ENCODE measurements around the gene SLC6A19.

The SLC6A19 gene

DNA sequence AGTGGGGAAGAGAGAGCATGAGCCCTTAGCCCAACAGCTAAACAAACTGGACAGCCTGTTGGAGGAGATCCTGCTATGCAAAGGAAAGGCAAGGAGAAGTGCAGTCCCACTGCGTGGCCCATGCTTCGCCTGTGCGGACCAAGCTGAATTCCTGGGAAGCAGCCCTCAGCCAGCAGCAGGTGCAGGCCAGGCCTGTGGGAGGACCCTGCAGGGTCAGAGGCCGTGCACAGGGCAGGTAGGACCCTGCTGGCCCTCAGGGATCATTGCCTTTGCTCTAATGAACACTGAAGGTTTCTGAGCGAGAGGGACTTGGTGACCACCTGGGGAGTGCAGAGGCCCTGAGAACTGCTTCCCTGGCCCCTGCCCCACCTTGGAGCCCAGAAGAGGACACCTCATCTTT is 6.0 kb upstream of the SLC6A19 start:
- no peak for DNase-seq (ENCODE audit: low read depth, low spot score)

- DNase-seq (ENCODE audit: low read depth, low spot score): no peak
Observed at GRCh38 chr5:1195916-1196315, 5.5 kb upstream of the SLC6A19 start.

- DNase-seq (ENCODE audit: low read depth, low spot score): no peak
Observed at GRCh38 chr5:1196562-1196961, 4.8 kb upstream of the SLC6A19 start.

- no peak for DNase-seq (ENCODE audit: low read depth, low spot score)
Observed at GRCh38 chr5:1197876-1198666, 3.3 kb upstream of the SLC6A19 start.

GRCh38 chr5:1199340-1199648 is 2.1 kb upstream of the SLC6A19 start:
- no peak for DNase-seq (ENCODE audit: low read depth, low spot score)

GRCh38 chr5:1199649-1200494 is 1.5 kb upstream of the SLC6A19 start:
- no peak for DNase-seq (ENCODE audit: low read depth, low spot score)

DNA sequence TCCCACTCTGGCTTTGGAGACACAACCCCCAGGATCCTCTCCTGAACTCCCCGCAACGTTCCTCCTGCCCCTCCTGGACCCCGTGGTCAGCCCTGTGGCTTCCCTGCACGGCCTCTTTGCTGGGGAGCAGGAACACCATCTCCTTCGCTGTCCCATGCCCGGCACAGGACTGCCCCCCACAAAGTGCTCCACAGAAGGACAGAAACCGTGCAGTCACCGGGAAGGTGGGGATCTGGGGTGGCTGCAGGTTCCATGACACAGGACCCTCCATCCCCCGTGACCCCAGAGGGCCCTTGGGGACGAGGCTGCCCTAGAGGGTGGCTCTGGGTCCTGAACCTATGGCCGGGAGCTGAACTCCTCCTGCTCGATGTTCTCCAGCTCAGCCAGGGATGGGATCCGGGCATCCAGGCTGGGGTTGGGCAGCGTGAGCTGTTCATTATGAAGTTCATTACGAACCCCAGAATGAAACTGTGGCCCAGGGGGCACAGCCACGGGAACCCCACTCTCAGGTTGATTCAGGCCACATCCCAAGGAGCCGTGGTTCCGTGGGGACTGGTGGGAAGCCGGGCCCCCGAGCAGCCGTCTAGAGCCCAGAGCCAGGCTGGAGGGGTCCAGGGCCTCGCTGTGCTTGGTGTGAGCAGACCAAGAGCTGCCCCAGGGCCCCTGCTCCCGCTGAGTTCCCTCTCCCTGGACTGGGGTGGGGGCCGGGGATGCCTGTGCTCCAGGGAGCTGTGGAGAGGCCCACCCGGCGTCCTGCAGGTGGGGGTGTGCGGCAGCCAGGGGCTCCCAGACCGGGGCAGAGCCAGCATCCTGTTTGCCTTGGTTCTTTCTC is 684 bp upstream of the SLC6A19 start:
- DNase-seq (ENCODE audit: low read depth, low spot score): no peak

- DNase-seq (ENCODE audit: low read depth, low spot score): no peak
Observed at GRCh38 chr5:1202026-1202797, 817 bp downstream of the SLC6A19 start.

DNA sequence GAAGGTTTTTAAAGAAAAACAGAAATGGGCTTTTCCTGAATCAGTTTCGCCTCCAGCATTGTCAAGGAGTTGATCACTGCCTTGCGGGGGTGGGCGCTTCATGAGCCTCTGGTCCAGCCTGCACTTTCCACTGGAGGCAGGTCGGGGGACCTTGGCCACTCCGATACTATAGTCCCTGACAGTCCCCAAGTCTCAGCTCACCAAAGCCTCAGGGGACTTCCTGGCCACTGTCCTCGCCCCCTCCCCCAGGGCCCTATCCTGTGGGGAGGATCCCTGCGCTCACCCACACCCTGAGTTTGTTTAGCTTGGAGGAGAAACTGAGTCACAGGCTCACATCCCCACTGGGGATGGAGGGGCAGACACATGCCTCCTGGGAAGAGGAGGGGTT is 1.4 kb downstream of the SLC6A19 start:
- no peak for DNase-seq (ENCODE audit: low read depth, low spot score)

GRCh38 chr5:1203311-1203967 is 2.0 kb downstream of the SLC6A19 start:
- no peak for DNase-seq (ENCODE audit: low read depth, low spot score)

- no peak for DNase-seq (ENCODE audit: low read depth, low spot score)
Observed at GRCh38 chr5:1203968-1204692, 2.7 kb downstream of the SLC6A19 start.

- no peak for DNase-seq (ENCODE audit: low read depth, low spot score)
Observed at GRCh38 chr5:1204693-1205242, 3.4 kb downstream of the SLC6A19 start.

- DNase-seq (ENCODE audit: low read depth, low spot score): no peak
Observed at GRCh38 chr5:1205255-1206180, 4.1 kb downstream of the SLC6A19 start.

DNA sequence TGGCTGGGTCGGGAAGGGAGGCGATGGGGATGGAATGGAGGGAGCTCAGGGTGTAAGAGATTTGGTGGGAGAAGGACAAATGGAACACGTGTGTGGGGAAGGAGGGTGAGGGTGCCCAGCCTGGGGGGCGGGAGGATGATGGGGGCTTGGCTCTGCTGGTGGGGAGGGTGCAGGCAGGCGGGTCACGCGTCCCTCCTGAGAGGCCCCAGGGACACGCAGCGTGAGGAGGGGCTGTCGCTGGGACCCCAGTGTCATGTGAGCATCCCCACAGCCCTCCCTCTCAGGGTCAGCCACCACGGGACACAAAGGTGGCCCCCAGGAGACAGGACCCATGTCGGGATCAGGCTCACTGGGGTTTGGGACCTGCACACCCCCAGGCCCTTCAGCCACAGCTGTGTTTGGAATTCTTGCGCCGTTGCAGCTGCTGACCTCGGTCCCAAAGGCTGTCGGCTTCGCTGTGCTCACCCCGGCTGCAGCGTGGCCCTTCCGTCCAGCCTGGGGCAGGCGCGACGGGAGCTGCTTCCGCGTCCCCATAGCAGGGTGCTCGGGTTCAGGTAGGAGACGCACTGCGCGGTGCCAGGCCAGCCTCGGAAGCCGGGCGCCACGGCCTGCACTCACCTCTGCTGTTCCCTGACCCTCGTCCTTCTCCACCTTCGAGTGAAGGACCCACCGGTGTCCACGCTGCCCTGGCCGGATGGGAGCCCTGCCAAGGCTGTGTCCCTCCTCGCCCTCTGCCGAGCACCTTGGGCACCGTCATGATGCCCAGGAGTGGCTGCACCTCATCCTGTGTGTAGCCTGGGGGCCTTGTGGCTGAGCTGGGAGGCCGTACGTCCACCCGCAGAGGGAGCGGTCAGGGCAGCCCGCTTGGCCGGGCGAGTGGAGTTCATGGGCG is 5.4 kb downstream of the SLC6A19 start:
- no peak for DNase-seq (ENCODE audit: low read depth, low spot score)

GRCh38 chr5:1207555-1207954 is 6.2 kb downstream of the SLC6A19 start:
- no peak for DNase-seq (ENCODE audit: low read depth, low spot score)

GRCh38 chr5:1208221-1208742 is 6.9 kb downstream of the SLC6A19 start:
- no peak for DNase-seq (ENCODE audit: low read depth, low spot score)

GRCh38 chr5:1208743-1209488 is 7.5 kb downstream of the SLC6A19 start:
- no peak for DNase-seq (ENCODE audit: low read depth, low spot score)

All from smooth muscle cell of the brain vasculature (primary cell).